Esophagus muscularis mucosa (tissue), 4 donors: ENCODE measurements around the gene CUX1.

Source experiments
- EP300 ChIP-seq: sonication (generic); formaldehyde crosslinking; IDR thresholded peaks from one replicate; pipeline ENCODE4 v1.6.1; 2017; ENCODE audit warnings: antibody characterized with exemption
- POLR2A ChIP-seq: fragments of 450-650 bp; IDR thresholded peaks from one replicate; pipeline ENCODE4 v1.6.1; 2017; ENCODE audit warnings: antibody characterized with exemption, moderate library complexity, mild to moderate bottlenecking, low read depth
- POLR2AphosphoS5 ChIP-seq, 2 donors: sonication (generic); formaldehyde crosslinking; IDR thresholded peaks; one replicate each; pipeline ENCODE4 v1.6.1; 2017; ENCODE audit warnings: antibody characterized with exemption in 2 of 2
- TF ChIP-seq, protein P1 (sequence below), 3 experiments: fragments of 200-600 bp in 2 of 3; fragments of 450-650 bp in 1 of 3; sonication (generic) in 2 of 3; IDR thresholded peaks; one replicate each; pipeline ENCODE4 v1.5.1; 2017 to 2019; ENCODE audit warnings: antibody characterized with exemption in 3 of 3, mild to moderate bottlenecking in 2 of 3, moderate library complexity in 1 of 3

DNA sequence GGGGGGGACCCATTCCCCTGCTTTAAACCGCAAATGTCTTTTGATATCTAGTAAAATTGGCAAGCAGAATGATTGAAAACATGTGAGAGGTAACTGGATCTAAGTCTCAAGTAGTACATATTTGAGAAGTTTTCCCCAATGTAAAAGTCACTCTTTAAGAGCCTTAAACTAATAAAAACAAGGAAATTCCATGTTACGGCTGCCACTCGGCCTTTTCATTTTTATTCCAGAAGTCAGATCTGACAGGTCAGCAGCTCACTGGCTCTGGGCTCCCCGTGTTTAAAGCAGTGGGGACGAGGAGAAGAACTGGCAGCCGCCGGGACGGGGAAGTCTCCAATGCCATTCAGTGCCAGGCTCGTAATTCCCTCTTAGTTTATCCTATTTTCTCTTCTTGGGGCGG lies 80.7 kb downstream of the CUX1 start:
- TF ChIP-seq POLR2A (no peak), POLR2AphosphoS5 (IDR thresholded peaks at IDR 0.05) (no peak), EP300 (no peak)
- TF ChIP-seq, protein P1, sequence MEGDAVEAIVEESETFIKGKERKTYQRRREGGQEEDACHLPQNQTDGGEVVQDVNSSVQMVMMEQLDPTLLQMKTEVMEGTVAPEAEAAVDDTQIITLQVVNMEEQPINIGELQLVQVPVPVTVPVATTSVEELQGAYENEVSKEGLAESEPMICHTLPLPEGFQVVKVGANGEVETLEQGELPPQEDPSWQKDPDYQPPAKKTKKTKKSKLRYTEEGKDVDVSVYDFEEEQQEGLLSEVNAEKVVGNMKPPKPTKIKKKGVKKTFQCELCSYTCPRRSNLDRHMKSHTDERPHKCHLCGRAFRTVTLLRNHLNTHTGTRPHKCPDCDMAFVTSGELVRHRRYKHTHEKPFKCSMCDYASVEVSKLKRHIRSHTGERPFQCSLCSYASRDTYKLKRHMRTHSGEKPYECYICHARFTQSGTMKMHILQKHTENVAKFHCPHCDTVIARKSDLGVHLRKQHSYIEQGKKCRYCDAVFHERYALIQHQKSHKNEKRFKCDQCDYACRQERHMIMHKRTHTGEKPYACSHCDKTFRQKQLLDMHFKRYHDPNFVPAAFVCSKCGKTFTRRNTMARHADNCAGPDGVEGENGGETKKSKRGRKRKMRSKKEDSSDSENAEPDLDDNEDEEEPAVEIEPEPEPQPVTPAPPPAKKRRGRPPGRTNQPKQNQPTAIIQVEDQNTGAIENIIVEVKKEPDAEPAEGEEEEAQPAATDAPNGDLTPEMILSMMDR (IDR thresholded peaks at IDR 0.05) = no peak
